ENCODE measurements around the gene SET.

GRCh38 chr9:128684065-128684324 is 5.0 kb upstream of the SET start:
- TF ChIP-seq ZNF768 (CRISPR knock-in tag; IDR thresholded peaks at IDR 0.05): no peak
- TF ChIP-seq ZNF513 (CRISPR knock-in tag; conservative IDR thresholded peaks at IDR 0.05): no peak
- no peak for TF ChIP-seq ZNF766 (CRISPR knock-in tag; IDR thresholded peaks at IDR 0.05; ENCODE audit: borderline replicate concordance)
- TF ChIP-seq SIN3A (IDR thresholded peaks at IDR 0.05; ENCODE audit: borderline replicate concordance, low read depth, low read length): no peak
- no peak for TF ChIP-seq SUZ12 (IDR thresholded peaks at IDR 0.05; ENCODE audit: low read depth, low read length)
